ENCODE results near the gene DIP2C.
"Not testable (repeated sequence)": the region's sequence is repeated elsewhere in the genome, so short reads cannot be mapped to it uniquely, and the experiment has no call there.

The DIP2C gene

DNA sequence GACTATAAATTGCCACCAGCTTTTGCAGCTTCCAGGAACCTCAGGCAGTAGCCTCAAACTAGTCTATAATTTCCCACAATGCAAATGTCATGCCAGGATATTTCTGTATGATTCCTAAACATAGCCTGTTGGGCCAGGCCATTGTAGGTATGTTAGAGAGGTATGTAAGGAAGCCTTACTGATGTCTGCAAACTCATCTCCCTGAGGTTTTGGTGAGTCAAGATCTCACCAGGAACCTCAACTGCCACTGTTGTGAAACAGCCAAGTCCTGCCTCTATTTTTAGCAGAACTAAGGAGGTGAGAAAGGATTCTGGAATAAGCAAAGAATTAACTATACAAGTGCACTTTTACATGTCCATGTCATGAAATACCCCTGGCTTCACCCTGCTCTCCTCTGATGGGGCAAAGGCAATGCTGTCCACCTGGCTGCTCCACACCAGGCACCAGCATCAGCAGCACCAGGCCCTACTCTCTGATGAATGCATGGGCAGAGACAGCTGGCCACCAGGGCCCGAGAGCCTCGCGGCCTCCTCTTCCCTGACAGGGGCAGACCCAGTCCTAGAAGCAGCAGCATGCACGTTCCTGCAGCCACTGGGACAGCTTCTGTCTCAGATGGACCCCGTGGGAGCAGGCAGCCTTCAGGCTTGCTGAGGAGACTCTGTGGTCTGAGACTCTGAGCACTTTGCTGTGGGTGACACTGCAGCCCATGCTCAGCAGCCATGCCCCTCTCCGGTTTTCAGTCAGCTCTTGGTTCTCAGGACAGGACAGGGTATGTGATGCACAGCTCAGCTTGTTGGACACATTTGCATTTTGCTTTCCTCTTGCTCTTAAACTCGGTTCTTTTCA is 407.0 kb downstream of the DIP2C start:
- DNase-seq, result no peak

DNA sequence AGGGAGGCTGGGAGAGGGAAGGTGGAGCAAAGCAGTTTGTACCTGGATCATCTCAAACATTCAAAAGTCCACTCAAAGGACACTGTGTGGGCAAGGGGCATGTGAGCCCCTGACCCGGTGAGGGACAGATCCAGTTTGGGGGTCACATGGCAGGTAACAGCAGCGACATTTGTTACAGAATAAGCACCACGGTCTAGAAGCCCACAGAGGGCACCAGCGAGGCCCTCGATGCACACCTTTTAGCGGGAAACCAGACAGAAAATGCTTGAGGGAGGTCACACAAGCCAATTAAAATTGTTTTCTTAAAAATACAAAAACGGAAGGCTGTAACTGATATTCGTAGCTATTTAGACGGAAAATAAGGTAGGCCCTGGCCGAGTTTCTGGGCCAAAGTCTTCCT is 409.8 kb downstream of the DIP2C start:
- no peak for DNase-seq

DNA sequence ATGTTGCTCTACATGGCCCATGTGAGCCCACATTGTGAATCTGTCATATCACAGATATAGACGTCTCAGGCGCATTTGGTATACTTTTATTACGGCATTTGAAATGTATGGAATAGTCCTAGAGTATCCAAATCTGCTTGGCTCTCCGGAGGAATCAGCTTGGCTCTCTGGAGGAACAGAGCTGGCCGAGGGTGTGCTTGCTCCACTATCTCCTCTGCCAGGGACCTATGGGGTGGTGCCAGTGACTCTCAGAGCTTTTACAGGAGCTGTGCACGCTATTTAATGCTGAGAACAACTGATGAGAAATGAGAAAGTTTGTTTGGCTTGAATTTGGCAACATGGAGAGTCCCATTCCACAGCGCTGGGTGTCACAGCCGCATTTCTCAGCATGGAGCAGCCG is 410.2 kb downstream of the DIP2C start:
- DNase-seq, result no peak

DNA sequence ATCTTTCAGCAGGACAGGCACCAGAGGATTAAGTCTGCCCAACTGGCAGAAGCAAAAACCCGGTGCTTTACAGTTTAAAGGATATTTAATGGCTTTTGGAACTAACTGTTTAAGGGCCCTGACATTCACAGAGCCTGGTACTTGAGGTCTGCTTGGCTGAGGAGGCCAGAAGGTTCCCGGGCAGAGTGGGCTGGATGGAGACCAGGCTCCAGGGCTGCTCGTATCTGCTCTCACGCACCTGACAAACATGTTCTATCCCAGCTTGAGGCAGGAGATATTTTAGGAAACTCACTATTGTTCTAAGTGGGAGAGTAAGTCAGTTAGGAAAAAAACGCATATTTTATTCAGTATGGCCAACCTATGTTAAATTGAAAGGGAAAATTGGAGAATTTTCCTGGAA is 410.8 kb downstream of the DIP2C start:
- no peak for DNase-seq

DNA sequence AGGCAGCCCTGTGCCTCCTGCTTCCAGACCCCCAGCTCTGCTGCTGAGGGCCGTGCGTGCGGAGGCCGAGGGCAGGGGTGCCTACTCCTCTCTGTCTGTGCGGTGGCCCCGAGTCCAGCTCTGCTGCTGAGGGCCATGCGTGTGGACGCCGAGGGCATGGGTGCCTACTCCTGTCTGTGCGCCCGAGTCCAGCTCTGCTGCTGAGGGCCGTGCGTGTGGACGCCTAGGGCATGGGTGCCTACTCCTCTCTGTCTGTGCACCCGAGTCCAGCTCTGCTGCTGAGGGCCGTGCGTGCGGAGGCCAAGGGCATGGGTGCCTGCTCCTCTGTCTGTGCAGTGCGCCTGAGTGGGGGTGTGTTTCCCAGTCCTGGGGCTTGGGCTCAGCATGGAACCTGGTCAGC is 411.5 kb downstream of the DIP2C start:
- DNase-seq, result no peak

DNA sequence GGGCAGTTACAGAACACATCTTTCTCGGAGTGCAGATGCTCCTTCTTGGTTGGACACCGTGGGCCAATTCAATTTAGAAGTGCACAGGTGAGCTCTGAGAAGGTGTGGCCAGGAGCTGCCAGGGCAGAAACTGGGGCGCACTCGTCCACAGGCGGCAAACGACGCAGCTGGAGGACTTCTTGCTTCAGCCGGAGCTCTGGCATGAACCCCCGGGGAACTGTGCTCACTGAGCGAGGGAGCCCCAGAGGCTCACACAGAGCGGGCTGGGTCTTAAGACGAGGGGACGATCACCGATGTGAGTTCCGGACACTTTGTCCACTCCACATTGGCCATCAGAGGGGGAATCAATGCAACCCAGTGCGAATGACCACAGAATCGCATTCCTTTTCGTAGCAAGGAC is 413.8 kb downstream of the DIP2C start:
- DNase-seq, result no peak

DNA sequence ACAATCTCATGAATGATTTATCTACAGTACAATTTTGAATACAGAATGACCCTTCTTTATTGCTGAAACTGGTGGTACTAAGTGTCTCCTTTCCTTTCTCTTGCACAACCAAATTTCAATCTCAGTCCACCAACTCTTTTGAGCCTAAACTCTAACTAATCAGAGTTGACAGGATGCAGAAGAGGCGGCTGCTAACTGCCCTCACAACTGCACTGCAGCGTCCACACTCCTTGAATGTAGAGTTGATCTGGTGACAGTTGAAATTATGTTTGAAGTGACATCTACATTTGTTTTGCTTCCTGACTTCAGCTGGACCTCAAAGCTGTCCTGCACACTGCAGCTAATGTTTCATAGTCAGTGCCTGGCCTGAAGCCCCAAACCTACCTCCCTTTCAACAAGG is 414.6 kb downstream of the DIP2C start:
- no peak for DNase-seq

DNA sequence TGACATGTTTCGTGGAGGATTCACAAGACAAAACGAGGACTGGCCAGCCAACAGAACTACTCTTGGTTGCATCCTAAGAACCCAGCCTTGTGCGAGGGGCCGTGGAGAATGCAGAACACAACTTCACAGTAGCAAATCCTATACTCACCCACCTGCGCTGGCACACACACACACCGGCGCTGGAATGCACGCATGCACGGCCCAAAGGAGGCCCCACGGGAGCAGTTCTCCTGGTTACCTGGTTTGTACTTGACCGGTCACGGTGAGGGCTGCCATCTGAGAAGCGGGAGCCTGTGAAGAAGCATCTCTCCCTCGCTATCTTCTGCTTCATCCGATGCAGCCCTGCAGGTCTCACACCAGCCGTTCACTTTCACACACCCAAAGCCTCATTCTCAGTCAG is 416.4 kb downstream of the DIP2C start:
- no peak for DNase-seq

DNA sequence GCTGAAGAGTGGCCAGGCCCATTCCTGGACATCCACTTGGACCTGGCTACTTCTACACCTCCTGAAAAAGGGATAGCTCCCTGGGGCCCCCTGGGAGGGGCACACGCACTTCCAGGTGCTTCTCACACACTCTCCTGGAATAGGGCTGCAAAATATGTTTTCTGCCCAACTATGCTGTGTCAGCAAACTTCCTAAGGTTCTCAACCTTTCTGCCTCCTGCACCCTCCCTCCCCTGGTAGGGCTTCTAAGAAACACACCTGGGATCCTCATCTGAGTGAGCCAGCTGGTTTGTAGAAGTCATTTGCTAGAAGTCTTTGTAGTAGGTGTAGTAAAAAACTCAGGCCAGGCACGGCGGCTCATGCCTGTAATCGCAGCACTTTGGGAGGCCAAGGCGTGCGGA is 417.7 kb downstream of the DIP2C start:
- DNase-seq, result no peak

DNA sequence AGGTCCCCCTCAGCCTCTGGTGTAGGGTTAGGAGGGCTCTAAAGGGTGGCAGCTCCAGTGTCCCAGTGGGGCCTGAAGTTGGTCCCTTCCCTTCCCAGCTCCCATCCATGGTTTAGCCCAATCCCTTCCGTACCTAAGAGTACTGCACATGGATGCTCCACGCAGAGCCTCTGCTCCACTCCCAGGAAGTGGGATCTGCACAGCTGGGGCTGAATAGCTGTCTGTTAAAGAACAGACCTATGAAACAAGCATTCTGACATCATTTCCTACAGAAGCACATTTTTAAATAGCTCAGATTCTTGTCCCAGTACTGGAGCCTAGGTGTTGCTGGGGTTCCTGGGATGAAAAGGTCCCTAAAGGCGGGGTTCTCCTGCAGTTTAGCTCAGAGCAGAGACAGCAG is 418.3 kb downstream of the DIP2C start:
- no peak for DNase-seq

DNA sequence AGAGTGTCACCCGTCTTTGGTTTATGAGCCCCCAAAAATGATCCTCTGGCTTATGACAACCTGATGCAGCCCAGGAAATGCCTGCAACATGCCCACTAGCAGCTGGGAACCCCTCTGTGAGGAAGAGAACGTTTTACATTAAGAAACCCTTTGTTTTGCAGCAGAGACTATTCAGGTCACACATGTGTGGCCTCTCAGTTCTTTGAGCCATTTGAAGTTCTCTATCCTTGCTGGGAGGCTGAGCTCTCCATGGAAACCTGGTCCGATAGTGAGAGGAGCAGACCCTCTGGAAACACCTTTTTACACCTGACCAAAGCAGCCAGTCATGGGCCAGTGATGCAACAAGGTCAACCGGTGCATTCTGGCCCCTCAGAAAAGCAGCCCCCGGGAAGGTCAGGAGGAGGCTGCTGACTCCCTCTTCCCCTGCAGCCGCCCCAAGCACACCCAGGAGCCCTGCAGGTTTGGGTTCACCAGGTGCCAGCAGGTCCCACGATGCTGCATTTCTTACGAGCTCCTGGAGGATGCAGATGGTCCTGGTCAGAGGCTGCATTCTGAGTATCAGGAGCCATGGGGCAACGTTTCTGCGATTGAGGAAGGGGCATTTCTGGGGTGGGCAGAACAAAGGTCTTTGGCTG is 419.9 kb downstream of the DIP2C start:
- no peak for DNase-seq

DNA sequence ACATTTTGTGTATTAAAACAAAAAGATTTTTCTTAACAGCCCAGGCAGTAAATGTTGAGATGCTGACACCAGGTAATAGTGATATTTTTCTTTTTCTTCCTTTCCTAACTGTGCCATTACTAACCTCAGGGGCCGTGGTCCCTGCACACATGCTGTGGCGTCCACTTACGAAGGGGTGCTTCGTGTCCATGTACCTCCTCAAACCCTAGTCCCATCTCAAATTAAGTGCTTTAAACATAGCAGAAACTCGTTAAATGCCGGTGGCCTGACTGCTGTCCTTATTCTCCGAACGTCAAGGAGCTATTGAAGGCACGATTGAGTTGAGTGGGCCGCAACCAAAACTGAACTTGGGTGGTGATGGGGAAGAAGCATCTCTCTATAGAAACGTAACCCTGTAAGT is 421.8 kb downstream of the DIP2C start:
- no peak for DNase-seq

DNA sequence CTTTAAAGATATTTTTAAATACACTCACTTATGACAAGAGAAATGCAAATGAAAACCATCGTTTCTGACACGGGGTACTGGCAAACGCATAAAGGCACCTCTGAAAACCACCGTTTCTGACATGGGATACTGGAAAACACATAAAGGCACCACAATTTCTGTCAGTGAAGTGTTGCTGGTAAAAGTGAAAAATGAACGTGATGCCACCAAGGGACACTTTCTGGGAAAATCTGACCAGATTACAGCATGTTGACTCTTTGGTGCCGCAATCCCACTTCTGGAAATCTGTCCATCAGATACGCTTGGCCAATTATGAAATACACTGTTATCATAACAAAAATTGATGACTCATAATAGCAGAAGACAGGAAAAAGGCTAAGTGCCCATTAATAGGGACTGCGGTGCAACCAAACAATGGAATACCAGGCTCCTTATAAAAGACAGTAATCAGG is 422.5 kb downstream of the DIP2C start:
- no peak for DNase-seq

DNA sequence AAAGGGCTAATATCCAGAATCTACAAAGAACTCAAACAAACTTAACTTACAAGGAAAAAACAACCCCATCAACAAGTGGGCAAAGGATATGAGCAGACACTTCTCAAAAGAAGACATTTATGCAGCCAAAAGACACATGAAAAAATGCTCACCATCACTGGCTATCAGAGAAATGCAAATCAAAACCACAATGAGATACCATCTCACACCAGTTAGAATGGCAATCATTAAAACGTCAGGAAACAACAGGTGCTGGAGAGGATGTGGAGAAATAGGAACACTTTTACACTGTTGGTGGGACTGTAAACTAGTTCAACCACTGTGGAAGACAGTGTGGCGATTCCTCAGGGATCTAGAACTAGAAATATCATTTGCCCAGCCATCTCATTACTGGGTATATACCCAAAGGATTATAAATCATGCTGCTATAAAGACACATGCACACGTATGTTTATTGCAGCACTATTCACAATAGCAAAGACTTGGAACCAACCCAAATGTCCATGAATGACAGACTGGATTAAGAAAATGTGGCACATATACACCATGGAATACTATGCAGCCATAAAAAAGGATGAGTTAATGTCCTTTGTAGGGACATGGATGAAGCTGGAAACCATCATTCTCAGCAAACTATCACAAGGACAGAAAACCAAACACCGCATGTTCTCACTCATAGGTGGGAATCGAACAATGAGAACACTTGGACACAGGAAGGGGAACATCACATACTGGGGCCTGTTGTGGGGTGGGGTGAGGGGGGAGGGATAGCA is 423.5 kb downstream of the DIP2C start:
- DNase-seq, result not testable (repeated sequence)

DNA sequence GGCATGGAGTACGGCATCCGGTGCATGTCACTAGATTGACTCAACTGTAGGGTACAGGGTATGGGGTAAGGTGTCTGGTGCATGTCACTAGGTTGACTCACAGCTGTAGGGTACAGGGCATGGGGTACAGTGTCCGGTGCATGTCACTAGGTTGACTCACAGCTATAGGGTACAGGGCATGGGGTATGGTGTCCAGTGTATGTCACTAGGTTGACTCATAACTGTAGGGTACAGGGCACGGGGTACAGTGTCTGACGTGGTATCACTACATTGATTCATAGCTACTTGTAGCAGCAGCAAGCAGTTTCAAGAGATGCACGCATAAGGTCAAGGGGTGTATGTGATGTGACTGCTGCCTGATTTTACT is 424.4 kb downstream of the DIP2C start:
- DNase-seq, result not testable (repeated sequence)

DNA sequence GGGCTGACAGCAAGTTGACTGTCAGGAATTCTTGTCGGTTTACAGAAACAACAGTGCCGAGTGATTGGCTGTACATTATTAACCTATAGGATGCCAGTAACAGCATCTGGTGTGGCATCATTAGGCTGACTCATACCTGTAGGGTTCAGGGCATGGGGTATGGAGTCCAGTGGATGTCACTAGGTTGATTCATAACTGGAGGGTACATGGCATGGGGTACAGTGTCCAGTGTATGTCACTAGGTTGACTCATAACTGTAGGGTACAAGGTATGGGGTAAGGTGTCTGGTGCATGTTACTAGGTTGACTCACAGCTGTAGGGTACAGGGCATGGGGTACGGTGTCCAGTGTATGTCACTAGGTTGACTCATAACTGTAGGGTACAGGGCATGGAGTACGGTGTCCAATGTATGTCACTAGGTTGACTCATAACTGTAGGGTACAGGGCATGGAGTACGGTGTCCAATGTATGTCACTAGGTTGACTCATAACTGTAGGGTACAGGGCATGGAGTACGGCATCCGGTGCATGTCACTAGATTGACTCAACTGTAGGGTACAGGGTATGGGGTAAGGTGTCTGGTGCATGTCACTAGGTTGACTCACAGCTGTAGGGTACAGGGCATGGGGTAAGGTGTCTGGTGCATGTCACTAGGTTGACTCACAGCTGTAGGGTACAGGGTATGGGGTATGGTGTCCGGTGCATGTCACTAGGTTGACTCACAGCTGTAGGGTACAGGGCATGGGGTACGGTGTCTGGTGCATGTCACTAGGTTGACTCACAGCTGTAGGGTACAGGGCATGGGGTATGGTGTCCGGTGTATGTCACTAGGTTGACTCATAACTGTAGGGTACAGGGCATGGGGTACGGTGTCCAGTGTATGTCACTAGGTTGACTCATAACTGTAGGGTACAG is 425.1 kb downstream of the DIP2C start:
- not testable (repeated sequence) for DNase-seq

DNA sequence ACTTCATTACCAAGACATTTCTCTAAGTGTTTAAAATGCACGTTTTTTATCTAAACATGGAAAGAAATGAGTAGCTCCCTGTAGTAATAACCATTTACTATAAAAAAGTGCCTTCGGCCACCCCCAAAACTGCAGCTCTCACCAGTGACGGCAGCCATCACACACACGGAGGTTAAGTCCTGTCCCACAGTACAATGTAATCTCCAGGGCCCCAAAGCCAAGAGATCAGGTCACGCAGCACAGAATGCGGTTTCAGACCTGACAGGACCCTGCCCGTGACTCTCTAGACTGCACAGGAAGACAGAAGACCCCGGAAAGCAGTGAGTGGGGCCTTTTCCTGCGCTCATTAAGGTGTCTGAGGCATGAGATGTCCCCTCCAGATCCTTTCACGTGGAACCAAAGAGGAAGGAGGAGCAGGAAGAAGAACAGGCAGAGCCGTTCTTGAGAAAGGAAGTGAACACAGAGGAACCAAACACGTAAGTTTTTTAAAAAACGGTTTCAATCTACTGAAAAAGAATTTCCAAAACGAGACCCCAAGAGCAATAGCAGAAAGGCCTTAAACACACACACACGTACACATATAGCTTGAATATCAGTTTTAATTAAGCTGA is 428.5 kb downstream of the DIP2C start:
- no peak for DNase-seq

DNA sequence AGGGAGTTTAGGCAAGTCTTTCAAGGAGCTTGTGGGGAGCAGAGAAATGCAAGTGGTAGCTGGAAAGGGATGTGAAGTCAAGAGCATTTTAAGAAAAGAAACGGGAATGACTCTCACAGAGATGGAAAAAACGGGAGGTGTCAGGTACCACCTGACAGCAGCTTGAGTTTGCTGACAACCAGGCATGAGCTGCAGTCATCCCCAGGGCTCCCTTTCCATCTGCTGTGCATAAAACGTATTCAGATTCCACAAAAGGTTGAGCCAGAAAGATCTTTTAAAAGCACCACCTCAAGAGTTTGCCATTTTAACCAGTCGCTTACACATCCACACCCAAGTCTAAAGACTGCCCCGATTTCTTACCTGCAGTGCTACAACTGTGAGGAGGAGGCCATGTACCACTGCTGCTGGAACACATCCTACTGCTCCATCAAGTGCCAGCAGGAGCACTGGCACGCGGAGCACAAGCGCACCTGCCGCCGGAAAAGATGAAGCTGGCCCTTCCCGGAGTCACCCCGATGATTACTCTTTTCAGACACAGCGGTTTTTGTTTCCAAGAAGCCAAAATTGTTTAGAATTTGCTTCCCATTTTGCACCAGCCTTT is 437.4 kb downstream of the DIP2C start:
- DNase-seq, result no peak

DNA sequence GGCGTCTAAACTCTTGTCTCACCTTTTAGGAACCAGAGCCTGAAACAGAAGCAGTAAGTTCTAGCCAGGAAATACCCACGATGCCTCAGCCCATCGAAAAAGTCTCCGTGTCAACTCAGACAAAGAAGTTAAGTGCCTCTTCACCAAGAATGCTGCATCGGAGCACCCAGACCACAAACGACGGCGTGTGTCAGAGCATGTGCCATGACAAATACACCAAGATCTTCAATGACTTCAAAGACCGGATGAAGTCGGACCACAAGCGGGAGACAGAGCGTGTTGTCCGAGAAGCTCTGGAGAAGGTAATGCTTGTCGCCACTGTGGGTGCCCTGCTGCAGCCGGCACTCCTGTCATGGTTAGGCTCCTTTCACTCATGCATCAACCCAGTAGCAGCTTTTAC is 441.2 kb downstream of the DIP2C start:
- no peak for DNase-seq

DNA sequence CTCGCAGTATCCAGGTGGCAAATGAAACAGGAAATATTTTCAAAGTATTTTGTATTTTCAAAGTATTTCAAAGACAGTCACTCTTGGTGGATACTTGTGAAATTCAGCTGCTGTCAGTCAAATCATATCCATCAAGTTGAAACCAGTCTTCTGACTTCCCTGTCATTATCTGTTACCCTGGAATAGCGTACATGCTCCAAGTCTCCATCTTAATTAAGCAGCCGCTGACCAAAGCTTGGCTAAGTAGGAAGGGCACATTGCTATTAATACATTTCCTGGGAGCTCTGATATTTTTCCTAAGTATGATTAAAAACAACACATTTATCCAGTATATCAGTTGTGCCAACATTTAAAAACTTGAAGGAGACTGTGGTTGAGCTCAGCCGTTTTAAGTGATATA is 442.0 kb downstream of the DIP2C start:
- no peak for DNase-seq

DNA sequence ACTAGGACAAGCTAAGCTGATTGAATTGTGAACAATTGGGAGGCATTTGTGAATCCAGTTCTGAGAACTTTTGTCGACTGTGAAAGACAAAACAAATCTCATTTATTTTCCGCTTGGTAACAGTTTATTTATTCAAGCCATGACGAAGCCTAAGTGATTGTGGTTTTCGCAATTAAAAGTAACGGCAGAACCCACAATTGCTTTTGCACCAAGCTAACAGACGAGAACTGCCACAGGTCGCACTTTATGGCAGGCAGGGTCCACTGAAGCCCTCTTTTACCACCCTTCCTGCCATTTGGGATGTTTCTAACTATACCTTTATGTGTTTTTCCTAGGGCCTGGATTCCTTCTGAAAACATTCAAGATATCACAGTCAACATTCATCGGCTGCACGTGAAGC is 443.0 kb downstream of the DIP2C start:
- DNase-seq, result no peak

DNA sequence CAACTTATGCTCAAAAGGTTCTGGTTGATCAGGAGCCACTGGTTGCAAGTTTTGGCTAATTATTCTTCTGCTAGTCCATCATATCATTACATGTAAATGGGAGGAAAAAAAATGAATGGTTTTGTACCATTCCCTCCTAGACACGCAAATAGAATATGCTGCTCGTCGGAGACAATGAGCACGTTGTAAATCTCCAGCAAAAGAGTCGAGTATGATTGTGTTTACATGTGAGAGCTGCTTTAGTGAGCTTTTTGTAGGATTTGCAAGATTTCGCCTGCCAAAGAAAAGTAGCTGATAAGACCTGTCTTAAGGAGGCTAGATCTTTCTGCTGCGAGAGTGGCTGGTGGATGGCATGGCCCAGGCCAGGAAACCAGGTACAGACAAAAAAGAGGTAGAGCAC is 445.2 kb downstream of the DIP2C start:
- no peak for DNase-seq

Measured in NCI-H2171 (cell line).